Gastroesophageal sphincter (tissue), 3 donors: ENCODE data around the gene SREBF2.

Experiments
- CTCF ChIP-seq, 4 experiments: fragments of 200-600 bp in 2 of 4; fragments of 450-650 bp in 2 of 4; sonication (generic) in 1 of 4; IDR thresholded peaks; one replicate each; pipeline ENCODE4 v1.5.1; 2017 to 2019; ENCODE audit warnings: antibody characterized with exemption in 4 of 4, mild to moderate bottlenecking in 2 of 4, moderate library complexity in 2 of 4
- EP300 ChIP-seq: sonication (generic); formaldehyde crosslinking; IDR thresholded peaks from one replicate; pipeline ENCODE4 v1.6.1; 2017; ENCODE audit warnings: antibody characterized with exemption, mild to moderate bottlenecking
- POLR2A ChIP-seq, 2 donors: fragments of 450-650 bp; IDR thresholded peaks; one replicate each; pipeline ENCODE4 v1.6.1; 2017; ENCODE audit warnings: antibody characterized with exemption in 2 of 2, mild to moderate bottlenecking in 2 of 2, moderate library complexity in 1 of 2

GRCh38 chr22:41831828-41832552 lies 915 bp upstream of the SREBF2 start:
- TF ChIP-seq CTCF (IDR thresholded peaks at IDR 0.05) (no peak), POLR2A (IDR thresholded peaks at IDR 0.05) (no peak), EP300 (no peak)
